ENCODE data around the gene INSIG2.

The INSIG2 gene

DNA sequence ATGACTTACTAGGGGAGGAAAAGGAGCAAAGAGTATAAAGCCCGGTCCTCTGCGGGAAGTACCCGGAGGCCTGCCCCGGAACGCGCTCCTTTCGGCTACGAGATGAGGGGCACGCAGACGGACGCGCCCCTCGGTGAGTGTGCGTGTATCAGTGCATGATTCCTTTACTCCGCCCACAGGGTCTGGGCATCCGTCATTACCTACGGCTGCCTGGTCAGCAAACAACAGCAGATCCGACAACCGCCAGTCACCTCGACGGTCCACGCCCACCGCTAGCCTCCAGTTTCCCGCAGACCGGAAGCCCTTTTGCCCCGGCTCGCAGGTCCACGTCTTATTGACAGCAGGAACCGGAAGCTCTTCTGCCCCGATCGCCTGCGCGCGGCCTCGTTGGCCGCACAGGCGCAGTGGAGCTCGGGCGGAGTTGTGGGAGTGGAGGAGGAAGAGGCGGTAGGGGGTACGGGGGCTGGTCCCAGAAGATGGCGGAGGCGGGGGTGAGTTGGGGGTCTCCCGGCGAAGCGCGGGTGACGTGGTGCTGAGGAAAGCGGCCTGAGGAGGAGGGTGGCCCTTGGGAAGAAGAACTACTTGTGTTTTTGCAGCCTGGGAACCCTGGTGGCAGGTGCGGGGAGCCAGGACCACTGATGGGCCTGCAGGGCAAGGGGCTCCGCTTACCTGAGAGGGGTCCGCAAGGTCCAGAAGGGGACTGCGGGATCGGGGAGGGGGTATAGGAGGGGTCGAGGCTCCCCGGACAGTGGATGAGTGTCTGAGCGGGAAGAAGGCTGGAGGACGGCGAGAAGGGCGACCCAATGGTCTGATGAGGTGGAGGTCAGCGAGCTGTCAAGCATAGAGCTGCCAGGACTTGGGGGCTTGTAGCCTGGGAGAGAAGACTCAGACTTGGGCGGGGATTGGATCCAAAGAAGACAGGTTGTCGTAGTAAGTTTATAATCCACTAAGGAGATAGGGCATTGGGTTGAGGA is at the start of gene INSIG2:
Gene INSIG2, plus strand, starts transcription at position 421 of the 974 bp plus-strand sequence. CDS start 8,086 bp downstream, outside the sequence.
- peak; percentile 96 for DNase-seq

DNA sequence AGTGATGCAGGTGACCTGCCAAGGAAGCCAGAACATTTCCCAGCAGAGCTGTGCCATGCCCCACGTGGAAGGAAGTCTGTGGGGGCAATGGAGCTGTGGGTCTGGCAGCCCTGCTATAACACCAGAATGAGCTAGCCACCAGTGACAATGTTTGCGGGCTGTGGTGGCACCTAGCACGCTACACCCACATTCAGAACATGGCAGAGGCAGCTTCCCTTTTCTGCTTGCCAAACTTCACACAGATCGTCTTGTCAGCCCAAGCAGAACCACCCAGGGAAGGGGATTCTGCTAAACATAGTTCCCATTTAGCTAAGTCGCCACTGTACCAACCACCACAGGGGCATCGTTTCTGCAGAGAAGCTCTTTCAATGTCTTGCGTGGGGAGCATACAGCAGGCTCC is 47.4 kb upstream of the INSIG2 start:
- no peak for DNase-seq

DNA sequence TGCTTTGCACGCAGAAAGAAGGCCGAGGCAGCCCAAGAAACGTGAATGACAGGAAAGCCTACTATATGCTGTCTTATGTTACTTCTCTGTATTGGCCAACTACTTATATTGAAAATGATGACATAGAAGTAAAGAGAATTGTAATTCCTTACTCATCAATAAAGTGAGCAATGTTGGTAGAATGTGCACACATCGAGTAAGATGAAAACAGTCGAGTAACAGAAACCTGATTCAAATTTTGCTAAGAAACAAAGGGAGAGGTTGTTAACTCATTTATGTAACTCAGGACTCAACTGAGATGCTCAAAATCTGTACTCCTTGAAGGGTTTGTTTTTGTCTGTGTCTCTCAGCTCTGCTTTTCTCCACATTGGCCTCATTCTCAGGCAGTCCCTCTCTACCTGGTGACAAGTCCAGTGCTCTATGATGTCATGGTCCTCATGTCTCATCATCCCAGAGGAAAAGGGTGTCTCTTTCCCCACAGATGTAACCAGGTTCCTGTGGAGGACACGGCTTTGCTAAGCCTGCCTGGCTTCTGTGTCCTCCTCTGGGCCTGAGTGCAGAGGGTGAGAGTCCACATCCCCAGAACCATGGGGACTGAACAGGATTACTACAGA is 44.1 kb upstream of the INSIG2 start:
- no peak for DNase-seq

DNA sequence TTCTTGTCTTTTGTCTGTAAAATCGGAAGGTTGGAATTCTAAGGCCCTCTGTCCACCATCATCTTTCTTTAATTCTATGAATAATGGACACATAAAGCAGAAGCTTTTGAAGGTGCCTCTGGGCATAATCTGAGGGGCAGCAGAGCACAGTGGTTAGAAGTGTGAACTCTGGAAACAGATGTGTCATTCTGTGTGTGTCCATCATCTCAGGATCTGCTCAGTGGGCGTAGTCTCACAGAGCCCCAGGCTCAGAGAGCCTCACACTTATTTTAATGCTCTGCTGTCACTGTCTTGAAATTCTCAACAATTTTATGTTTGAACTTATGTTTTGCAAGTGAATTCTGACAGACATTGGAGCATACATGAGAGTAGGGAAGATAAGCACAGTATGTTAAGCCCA is 43.4 kb upstream of the INSIG2 start:
- no peak for DNase-seq

GRCh38 chr2:118045286-118045685 is 43.0 kb upstream of the INSIG2 start:
- DNase-seq, result no peak

- DNase-seq, result no peak
Measured at GRCh38 chr2:118046634-118047210, 41.5 kb upstream of the INSIG2 start.

- DNase-seq, result no peak
Measured at GRCh38 chr2:118047380-118047826, 40.9 kb upstream of the INSIG2 start.

GRCh38 chr2:118048401-118048800 is 39.9 kb upstream of the INSIG2 start:
- no peak for DNase-seq

- no peak for DNase-seq
Measured at GRCh38 chr2:118049140-118049815, 39.0 kb upstream of the INSIG2 start.

DNA sequence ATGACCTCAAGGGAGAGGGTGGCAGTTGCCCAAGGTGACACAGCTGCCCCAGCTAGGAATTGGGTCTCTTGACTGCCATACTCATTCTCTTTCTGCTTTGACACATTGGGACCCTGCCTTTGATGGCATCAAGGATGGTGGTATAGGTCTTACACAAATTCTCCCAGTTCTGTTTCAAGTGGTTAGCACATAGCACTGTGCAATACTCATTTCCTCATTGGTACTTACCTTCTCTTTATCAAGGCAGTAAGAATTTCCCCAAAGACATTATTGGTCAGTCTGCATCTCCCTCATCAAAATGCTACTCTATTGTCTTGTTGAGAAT is 38.5 kb upstream of the INSIG2 start:
- no peak for DNase-seq

DNA sequence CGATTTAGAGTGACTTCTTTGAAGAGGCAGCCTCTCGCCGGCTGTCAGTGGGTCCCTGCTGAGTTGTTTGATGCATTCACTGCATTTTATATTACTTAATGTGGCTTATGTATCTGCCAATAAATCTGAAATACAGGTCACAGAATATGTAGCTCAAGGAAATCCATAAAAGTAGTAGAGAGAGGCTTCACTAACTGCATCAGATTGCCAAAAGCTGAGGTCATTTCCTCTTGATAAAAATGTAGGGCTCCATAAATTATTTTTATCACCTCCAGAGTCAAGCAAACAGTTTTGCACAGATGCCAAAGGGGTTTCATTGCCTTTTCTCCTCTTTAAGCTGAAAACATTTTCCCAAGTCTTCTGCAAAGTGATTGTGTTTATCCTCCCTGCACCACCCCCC is 37.9 kb upstream of the INSIG2 start:
- DNase-seq, result no peak

DNA sequence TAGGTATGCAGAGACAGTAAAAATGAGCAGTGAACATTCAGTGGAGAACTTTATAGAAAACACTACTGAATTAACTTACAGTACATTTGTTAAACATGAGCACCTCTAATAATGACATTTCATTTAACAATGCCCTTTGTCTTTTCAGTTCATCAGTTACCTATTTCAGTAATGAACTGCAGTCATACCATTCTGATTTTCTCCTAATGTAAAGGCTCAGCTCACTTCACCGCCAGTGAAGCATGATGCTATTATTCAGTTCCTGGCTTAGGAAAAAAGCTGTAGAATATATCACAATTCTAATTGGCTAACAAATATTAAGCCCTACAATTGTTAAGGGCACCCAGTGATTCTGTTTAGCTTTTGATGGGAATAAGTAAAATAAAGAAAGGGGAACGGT is 37.3 kb upstream of the INSIG2 start:
- no peak for DNase-seq

GRCh38 chr2:118051826-118052358 is 36.4 kb upstream of the INSIG2 start:
- no peak for DNase-seq

GRCh38 chr2:118052474-118052873 is 35.8 kb upstream of the INSIG2 start:
- DNase-seq, result no peak

DNA sequence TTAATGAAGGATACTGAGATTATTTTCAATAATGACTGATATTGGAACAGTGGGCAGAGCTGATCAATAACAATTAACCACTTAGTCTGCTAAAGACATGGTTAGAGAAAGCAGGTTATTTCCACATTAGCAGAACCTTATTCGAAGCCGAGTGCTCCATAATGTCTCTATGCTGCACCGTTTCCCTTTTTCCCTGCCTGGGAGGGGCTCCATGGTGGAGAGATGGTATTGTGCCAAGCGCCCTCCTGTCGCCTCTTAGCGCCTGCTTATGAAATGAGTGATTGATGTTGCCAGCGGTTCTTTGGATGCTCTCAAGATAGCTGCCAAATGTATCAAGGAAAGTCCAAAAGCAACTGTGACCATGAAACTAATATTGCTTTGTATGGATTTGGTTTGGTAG is 34.6 kb upstream of the INSIG2 start:
- DNase-seq, result no peak

GRCh38 chr2:118054213-118055008 is 33.9 kb upstream of the INSIG2 start:
- no peak for DNase-seq

GRCh38 chr2:118055512-118056164 is 32.6 kb upstream of the INSIG2 start:
- no peak for DNase-seq

DNA sequence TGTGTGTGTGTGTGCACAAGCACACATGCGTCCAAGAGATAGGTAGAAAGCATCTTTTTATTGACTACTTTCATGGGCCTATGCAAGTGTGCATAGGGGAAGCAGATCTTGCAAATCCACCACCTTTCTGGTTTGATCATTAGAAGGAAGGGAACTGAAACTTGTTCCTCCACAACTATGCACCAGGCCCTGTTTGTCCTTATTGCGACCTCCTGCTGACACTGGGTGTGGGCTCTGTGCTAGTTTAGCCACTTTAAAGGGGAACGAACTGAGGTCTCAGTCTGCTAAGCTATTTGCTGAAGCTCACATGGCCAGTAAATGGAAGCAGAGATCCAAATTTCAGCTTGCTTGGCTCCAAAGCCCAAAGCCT is 32.1 kb upstream of the INSIG2 start:
- DNase-seq, result no peak

DNA sequence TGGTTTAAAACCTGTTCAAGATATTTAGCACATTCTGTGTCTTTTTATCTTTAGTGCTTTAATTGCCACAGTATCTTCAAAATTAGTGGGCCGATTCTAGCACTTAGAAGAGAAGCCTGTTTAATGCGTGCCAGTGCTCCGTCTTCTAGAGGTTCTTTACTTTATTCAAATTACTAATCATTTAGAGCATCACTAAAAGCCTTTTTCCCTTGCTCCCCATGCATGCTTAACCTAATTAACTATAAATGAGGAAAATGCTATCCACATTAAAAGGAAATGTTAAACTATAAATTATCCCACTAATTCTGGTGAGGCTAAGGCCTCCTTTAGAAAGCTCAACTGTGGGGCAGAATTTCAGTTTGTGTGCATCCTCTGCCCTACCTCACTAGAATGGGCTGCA is 31.5 kb upstream of the INSIG2 start:
- no peak for DNase-seq

DNA sequence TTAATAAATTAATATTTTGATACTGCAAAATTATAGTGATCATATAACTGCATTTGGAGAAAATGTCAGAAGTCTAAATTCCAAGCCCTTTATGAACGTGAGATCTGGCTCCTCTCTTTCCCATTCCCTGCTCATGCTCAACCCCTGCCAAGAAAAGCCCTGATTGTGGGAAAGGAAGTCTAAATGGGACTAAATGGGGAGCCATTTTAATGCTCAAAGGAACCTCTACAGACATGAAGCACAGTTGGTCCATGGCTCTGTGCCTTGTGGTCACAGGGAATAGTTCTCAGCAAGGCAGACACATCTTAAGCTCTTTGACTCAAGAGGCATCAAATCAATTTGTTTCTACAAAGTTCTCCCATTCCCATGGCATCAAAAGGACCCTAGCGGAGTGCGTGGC is 29.3 kb upstream of the INSIG2 start:
- no peak for DNase-seq

- no peak for DNase-seq
Measured at GRCh38 chr2:118059919-118060478, 28.3 kb upstream of the INSIG2 start.
